ENCODE results near the gene FRY.

DNA sequence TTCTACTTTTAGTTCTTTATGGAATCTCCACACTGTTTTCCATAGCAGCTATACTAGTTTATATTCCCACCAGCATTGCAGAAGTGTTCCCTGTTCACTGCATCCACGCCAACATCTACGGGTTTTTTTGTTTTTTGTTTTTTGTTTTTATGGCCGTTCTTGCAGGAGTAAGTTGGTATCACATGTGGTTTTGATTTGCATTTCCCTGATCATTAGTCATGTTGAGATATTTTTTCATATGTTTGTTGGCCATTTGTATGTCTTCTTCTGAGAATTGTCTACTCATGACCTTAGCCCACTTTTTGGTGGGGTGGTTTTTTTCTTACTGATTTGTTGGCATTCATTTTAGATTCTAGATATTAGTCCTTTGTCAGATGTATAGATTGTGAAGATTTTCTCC is 89.7 kb downstream of the FRY start:
- TF ChIP-seq, protein P1, sequence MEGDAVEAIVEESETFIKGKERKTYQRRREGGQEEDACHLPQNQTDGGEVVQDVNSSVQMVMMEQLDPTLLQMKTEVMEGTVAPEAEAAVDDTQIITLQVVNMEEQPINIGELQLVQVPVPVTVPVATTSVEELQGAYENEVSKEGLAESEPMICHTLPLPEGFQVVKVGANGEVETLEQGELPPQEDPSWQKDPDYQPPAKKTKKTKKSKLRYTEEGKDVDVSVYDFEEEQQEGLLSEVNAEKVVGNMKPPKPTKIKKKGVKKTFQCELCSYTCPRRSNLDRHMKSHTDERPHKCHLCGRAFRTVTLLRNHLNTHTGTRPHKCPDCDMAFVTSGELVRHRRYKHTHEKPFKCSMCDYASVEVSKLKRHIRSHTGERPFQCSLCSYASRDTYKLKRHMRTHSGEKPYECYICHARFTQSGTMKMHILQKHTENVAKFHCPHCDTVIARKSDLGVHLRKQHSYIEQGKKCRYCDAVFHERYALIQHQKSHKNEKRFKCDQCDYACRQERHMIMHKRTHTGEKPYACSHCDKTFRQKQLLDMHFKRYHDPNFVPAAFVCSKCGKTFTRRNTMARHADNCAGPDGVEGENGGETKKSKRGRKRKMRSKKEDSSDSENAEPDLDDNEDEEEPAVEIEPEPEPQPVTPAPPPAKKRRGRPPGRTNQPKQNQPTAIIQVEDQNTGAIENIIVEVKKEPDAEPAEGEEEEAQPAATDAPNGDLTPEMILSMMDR (IDR thresholded peaks at IDR 0.05), result no peak
- no peak for TF ChIP-seq EZH2 (IDR thresholded peaks at IDR 0.05; ENCODE audit: borderline replicate concordance, insufficient read depth, low read depth, low read length, poor library complexity, severe bottlenecking)

Data from B cell (primary cell).